ENCODE data around the gene GALNT17. TPM values are rescaled to one million over a fixed set of nuclear protein-coding genes. Genes with fewer than 3 reads are reported as not detected.

Gene GALNT17
- total RNA-seq, 3 donors from 2014 or later, result 1.2 to 9.9 (median 3.3) TPM

DNA sequence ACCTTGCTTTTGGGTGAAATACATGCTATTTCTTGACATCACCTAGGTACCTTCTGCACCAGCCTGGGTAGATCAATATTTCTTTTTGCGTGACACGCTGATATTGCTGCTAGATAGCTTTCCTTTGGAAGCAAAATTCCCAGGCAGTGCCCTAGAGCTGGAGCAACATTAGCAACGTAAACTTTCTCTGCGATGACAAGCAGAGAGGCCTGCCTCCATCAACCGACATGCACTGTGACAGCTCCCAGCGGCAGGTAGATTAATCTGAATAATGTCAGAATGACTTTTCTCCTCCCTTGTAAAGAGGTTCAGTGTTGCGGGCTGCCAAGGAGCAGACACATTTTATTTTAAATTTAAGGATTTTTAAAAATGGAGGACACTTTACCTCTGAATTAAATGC, 307.4 kb downstream of the GALNT17 start:
- Histone ChIP-seq H3K4me3 (no peak overlapping the region), H3K27ac (no peak overlapping the region), H3K9me3 (peaks cover 0 to 6% of the 10 kb centered on the region in 2 donors), H3K36me3 (no peaks in the 10 kb centered on the region), H3K27me3 (no peaks in the 10 kb centered on the region), H3K4me1 (no peaks in the 10 kb centered on the region)
- intact Hi-C loops (cut with DNase I; ENCODE audit: low total_unique reads), result no loop called here
- TF ChIP-seq CTCF (IDR thresholded peaks at IDR 0.05), result no peak
- TF ChIP-seq POLR2A (IDR thresholded peaks at IDR 0.05), result no peak
- DNase-seq (ENCODE audit: low spot score in 2 of 2), result no peak

GRCh38 chr7:71442492-71443190, 310.7 kb downstream of the GALNT17 start:
- Histone ChIP-seq H3K27ac (no peak overlapping the region), H3K4me3 (no peak overlapping the region), H3K4me1 (no peaks in the 10 kb centered on the region), H3K36me3 (no peaks in the 10 kb centered on the region), H3K9me3 (peaks cover 0 to 3% of the 10 kb centered on the region in 2 donors), H3K27me3 (no peaks in the 10 kb centered on the region)
- intact Hi-C loops (cut with DNase I; ENCODE audit: low total_unique reads), result no loop called here
- no peak for DNase-seq (ENCODE audit: low spot score in 2 of 2)
- no peak for TF ChIP-seq POLR2A (IDR thresholded peaks at IDR 0.05)
- TF ChIP-seq CTCF (IDR thresholded peaks at IDR 0.05), result no peak
- TF ChIP-seq POLR2AphosphoS5 (IDR thresholded peaks at IDR 0.05), result no peak

DNA sequence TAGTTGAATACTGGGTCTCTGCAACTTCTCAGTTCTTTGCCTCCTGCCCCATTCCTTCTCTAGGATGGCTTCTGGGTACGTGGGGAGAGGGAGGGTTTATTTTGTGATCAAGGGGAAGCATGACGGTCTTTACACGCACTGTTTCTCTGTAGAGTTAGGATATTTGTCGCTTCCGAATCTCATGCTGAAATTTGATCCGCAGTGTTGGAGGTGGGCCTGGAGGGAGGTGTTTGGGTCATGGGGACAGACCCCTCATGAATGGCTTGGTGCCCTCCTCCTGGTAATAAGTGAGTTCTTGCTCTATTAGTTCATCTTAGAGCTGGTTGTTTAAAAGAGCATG, 311.2 kb downstream of the GALNT17 start:
- no peaks in the 10 kb centered on the region for H3K36me3 ChIP-seq
- intact Hi-C loops (cut with DNase I; ENCODE audit: low total_unique reads), result no loop called here
- no peak overlapping the region for H3K27ac ChIP-seq
- H3K4me3 ChIP-seq, result no peak overlapping the region
- no peak for DNase-seq (ENCODE audit: low spot score in 2 of 2)
- H3K27me3 ChIP-seq, result no peaks in the 10 kb centered on the region
- TF ChIP-seq CTCF (IDR thresholded peaks at IDR 0.05), result no peak
- TF ChIP-seq POLR2A (IDR thresholded peaks at IDR 0.05), result no peak
- TF ChIP-seq POLR2AphosphoS5 (IDR thresholded peaks at IDR 0.05), result no peak
- H3K9me3 ChIP-seq, result no peaks in the 10 kb centered on the region
- H3K4me1 ChIP-seq, result no peaks in the 10 kb centered on the region

GRCh38 chr7:71444130-71444529, 312.2 kb downstream of the GALNT17 start:
- intact Hi-C loops (cut with DNase I; ENCODE audit: low total_unique reads), result no loop called here
- TF ChIP-seq CTCF (IDR thresholded peaks at IDR 0.05), result no peak
- TF ChIP-seq POLR2A (IDR thresholded peaks at IDR 0.05), result no peak
- no peak for TF ChIP-seq POLR2AphosphoS5 (IDR thresholded peaks at IDR 0.05)

GRCh38 chr7:71453630-71454029, 321.7 kb downstream of the GALNT17 start:
- intact Hi-C loops (cut with DNase I; ENCODE audit: low total_unique reads), result loop anchor here (5.0 kb wide), 1 partner anchor 451 kb away; no protein-coding TSS in a partner anchor
- DNase-seq (ENCODE audit: low spot score in 2 of 2), result no peak
- TF ChIP-seq CTCF (IDR thresholded peaks at IDR 0.05) (no peak), POLR2A (IDR thresholded peaks at IDR 0.05) (no peak), POLR2AphosphoS5 (IDR thresholded peaks at IDR 0.05) (no peak)
- no peaks in the 10 kb centered on the region for H3K36me3 ChIP-seq
- no peak overlapping the region for H3K27ac ChIP-seq
- no peaks in the 10 kb centered on the region for H3K27me3 ChIP-seq
- H3K4me1 ChIP-seq, result no peaks in the 10 kb centered on the region
- no peak overlapping the region for H3K4me3 ChIP-seq
- H3K9me3 ChIP-seq, result no peaks in the 10 kb centered on the region

More at GRCh38 chr7:71444130-71444529, 312.2 kb downstream of the GALNT17 start:
- no peaks in the 10 kb centered on the region for H3K4me1 ChIP-seq
- DNase-seq (ENCODE audit: low spot score in 2 of 2), result no peak
- H3K27ac ChIP-seq, result no peak overlapping the region
- no peaks in the 10 kb centered on the region for H3K27me3 ChIP-seq
- H3K9me3 ChIP-seq, result no peaks in the 10 kb centered on the region
- H3K4me3 ChIP-seq, result no peak overlapping the region
- no peaks in the 10 kb centered on the region for H3K36me3 ChIP-seq

All from breast epithelium (tissue), 4 donors.